Measurements from ENCODE around the gene RALGPS1. TPM values are rescaled to one million over a fixed set of nuclear protein-coding genes. Genes with fewer than 3 reads are reported as not detected.
A peak's percentile ranks its signal among the peaks of the same experiment; 100 is the strongest.

The RALGPS1 gene
- total and polyA plus RNA-seq, 3 experiments from 2014 or later = 1.6 to 3.2 (median 2.4) TPM

DNA sequence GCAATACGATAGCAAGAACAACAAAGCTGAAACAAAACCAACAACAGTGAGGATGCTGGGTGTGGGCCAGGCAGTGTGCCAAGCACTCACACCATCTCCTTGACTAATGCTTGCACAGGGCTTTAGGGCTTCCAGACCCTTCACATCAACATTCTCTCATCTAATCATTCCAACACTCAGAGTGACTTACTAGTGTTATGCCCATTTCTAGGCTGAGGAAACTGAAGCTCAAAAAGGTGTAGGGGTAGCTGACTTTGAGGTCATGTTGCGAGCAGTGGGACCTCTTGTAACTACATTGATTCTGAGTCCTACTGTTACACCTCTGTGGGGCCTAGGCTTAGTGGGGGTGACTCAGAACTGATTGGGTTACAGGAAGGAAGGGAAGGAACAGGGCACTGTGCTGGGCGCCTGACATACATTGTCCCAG, 198.2 kb downstream of the RALGPS1 start:
- ChIA-PET POLR2A (no interaction called here), CTCF (no interaction called here)
- no peak overlapping the region for H3K27ac ChIP-seq (ENCODE audit: low read depth, low read length)
- Mint-ChIP-seq H3K9me3 (no peaks in the 10 kb centered on the region), H3K4me1 (peaks cover 13 to 20% (median 17%) of the 10 kb centered on the region in 3 donors), H3K27me3 (peaks cover 3 to 6% of the 10 kb centered on the region in 2 donors), H3K27ac (no peak overlapping the region), H3K36me3 (peaks cover 0 to 3% (median 0%) of the 10 kb centered on the region in 3 donors), H3K4me3 (no peak overlapping the region)
- H3K4me1 ChIP-seq (ENCODE audit: insufficient read depth, low read length) = peaks cover 9% of the 10 kb centered on the region
- H3K36me3 ChIP-seq (ENCODE audit: insufficient read depth, low read length) = no peaks in the 10 kb centered on the region
- no peak overlapping the region for H3K4me3 ChIP-seq (ENCODE audit: low read length)
- H3K27me3 ChIP-seq (ENCODE audit: insufficient read depth, low read length, poor library complexity, severe bottlenecking) = no peaks in the 10 kb centered on the region
- DNase-seq = no peak
- H3K9me3 ChIP-seq (ENCODE audit: low read length) = no peaks in the 10 kb centered on the region

DNA sequence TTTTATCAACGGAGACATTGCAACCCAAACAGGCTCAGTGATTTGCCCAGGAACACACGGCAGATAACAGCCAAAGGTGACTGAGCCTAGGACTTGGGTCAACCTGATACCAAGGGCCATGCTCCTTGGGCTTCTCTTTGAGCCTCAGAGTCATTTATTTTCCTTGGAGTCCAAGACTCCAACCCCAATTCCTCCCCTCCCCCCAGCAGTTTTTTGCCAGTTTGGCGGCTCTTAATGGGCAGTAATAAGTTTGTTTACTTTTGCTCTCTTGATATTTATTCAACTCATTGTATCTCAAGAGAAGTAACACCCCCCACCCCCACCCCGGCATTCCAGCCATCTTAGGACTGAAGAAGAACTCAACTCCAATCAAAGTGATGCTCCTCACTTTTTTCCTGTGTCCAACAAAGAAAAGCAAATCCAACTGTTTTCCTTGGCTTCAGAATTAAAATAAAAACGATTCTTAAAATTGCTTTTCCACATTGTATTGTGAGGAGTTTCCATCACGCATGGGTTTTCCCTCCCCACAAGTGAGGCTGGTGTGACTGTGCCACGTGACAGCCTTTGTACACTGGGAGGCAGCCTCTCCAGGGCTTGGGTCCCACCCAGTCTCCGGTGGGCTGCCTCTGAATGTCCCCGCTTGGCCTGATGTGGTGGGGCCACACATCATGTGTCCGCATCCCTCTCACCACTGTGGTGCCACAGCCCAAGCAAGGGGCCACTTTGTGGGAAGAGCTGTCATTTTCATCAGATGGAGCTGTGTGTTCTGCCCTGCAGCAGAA, 198.8 kb downstream of the RALGPS1 start:
- H3K4me3 ChIP-seq (ENCODE audit: low read length) = no peak overlapping the region
- H3K27ac Mint-ChIP-seq = peak overlapping the region in 2 of 8 donors; percentile 36 to 62
- H3K27ac ChIP-seq (ENCODE audit: low read depth, low read length) = no peak overlapping the region
- no peaks in the 10 kb centered on the region for H3K9me3 Mint-ChIP-seq
- peaks cover 0 to 2% (median 0%) of the 10 kb centered on the region in 3 donors for H3K36me3 Mint-ChIP-seq
- POLR2A ChIA-PET = no interaction called here
- no peaks in the 10 kb centered on the region for H3K27me3 ChIP-seq (ENCODE audit: insufficient read depth, low read length, poor library complexity, severe bottlenecking)
- H3K4me3 Mint-ChIP-seq = no peak overlapping the region
- H3K4me1 ChIP-seq (ENCODE audit: insufficient read depth, low read length) = peaks cover 9% of the 10 kb centered on the region
- H3K27me3 Mint-ChIP-seq = peaks cover 3 to 6% of the 10 kb centered on the region in 2 donors
- peaks cover 13 to 20% (median 17%) of the 10 kb centered on the region in 3 donors for H3K4me1 Mint-ChIP-seq
- DNase-seq = no peak
- H3K36me3 ChIP-seq (ENCODE audit: insufficient read depth, low read length) = no peaks in the 10 kb centered on the region
- CTCF ChIA-PET = no interaction called here
- no peaks in the 10 kb centered on the region for H3K9me3 ChIP-seq (ENCODE audit: low read length)

DNA sequence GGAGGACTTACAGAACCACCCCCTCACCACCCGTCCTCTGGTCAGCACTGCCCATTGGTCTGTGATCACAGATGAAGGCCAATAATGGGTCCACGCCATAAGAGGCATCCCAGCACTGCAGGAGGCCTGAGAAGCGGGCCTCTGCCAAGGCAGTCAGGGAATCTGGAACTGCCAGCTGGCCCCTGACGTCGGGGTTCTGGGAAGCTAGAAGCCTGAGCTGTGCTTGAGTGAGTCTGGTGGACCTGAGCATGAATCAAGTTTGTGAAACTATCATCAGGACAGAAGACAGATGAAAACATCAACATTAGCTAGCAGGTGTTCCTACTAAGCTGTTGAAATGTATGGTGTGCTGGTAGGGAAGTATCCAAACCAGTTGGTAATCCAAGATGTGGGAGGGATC, 200.0 kb downstream of the RALGPS1 start:
- peaks cover 9% of the 10 kb centered on the region for H3K4me1 ChIP-seq (ENCODE audit: insufficient read depth, low read length)
- H3K27me3 ChIP-seq (ENCODE audit: insufficient read depth, low read length, poor library complexity, severe bottlenecking) = no peaks in the 10 kb centered on the region
- H3K27ac ChIP-seq (ENCODE audit: low read depth, low read length) = no peak overlapping the region
- Mint-ChIP-seq H3K4me1 (peaks cover 13 to 20% (median 17%) of the 10 kb centered on the region in 3 donors), H3K36me3 (peaks cover 0 to 7% (median 2%) of the 10 kb centered on the region in 3 donors), H3K9me3 (no peaks in the 10 kb centered on the region), H3K27ac (peak overlapping the region in 1 of 8 donors; percentile 24), H3K4me3 (no peak overlapping the region), H3K27me3 (peaks cover 4 to 12% of the 10 kb centered on the region in 2 donors)
- CTCF ChIA-PET = no interaction called here
- no peak overlapping the region for H3K4me3 ChIP-seq (ENCODE audit: low read length)
- H3K36me3 ChIP-seq (ENCODE audit: insufficient read depth, low read length) = no peaks in the 10 kb centered on the region
- no peaks in the 10 kb centered on the region for H3K9me3 ChIP-seq (ENCODE audit: low read length)
- POLR2A ChIA-PET = no interaction called here
- DNase-seq = no peak

DNA sequence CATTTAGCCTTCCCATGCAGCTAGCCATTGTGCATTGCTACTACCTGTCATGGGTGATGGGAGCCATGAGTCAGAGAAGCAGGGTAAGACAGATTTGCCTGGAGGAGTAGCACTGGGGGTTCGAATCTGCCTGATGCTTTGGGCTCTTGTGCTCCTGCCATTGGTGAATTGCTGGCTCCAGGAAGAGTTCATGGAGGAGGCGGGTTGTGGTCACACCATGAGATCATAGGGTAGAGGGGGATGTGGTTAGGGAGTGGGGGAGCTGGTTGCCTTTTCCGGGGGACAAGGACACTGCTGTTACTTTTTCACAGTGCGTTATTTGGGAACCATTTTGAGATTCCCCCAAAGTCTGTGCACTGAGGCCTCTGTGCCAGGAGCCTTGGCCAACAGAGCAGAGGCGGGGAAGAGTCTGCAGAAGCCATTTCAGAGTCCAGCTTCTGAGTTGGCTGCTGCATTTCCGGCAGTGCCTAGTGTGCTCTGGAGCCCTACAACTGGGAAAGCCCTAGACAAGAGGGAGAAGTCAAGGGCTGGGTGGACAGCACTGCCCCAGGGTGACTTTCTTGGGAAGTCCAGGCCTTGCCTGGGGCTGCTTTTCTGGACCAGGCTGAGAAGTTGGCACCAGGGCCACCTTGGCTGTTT, 201.6 kb downstream of the RALGPS1 start:
- Mint-ChIP-seq H3K9me3 (no peaks in the 10 kb centered on the region), H3K27me3 (peaks cover 8 to 24% of the 10 kb centered on the region in 2 donors), H3K4me3 (peak overlapping the region in 3 of 7 donors; percentile 52 to 68 (median 55)), H3K4me1 (peaks cover 13 to 20% (median 17%) of the 10 kb centered on the region in 3 donors), H3K36me3 (peaks cover 0 to 7% (median 2%) of the 10 kb centered on the region in 3 donors), H3K27ac (peak overlapping the region in 3 of 8 donors; percentile 19 to 58 (median 52))
- Histone ChIP-seq H3K36me3 (ENCODE audit: insufficient read depth, low read length) (no peaks in the 10 kb centered on the region), H3K9me3 (ENCODE audit: low read length) (no peaks in the 10 kb centered on the region), H3K27ac (ENCODE audit: low read depth, low read length) (no peak overlapping the region), H3K4me3 (ENCODE audit: low read length) (no peak overlapping the region), H3K27me3 (ENCODE audit: insufficient read depth, low read length, poor library complexity, severe bottlenecking) (no peaks in the 10 kb centered on the region), H3K4me1 (ENCODE audit: insufficient read depth, low read length) (peaks cover 9% of the 10 kb centered on the region)
- ChIA-PET POLR2A (interaction anchor here (0.6 kb wide), 1 partner anchor 1080 kb away, joined by 4 read pairs; no protein-coding TSS in a partner anchor), CTCF (interaction anchor here (0.9 kb wide), 1 partner anchor 84 kb away, joined by 3 read pairs; no protein-coding TSS in a partner anchor)
- DNase-seq = no peak

DNA sequence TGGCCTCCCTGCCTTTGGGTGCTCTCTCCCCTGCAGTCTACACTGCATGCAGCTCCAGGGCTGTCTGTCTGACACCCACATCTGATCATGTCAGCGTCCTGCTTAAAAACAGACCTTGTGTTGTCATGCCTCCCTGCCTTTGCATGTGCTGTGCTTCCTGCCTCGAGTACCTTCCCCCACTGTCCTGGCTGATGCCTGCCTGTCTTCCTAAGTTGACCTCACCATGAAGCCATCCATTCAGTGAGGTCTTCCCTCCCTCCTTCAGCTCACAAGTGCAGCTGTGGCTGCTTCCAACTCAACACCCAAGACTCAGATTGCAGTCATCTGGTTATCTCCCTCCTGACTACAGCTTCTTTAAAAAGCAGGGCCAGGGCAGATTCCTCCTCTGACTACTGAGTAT, 202.4 kb downstream of the RALGPS1 start:
- Mint-ChIP-seq H3K27me3 (peaks cover 14 to 31% of the 10 kb centered on the region in 2 donors), H3K4me3 (no peak overlapping the region), H3K36me3 (peaks cover 0 to 7% (median 2%) of the 10 kb centered on the region in 3 donors), H3K9me3 (no peaks in the 10 kb centered on the region), H3K4me1 (peaks cover 15 to 23% (median 17%) of the 10 kb centered on the region in 3 donors), H3K27ac (peak overlapping the region in 3 of 8 donors; percentile 19 to 41 (median 27))
- Histone ChIP-seq H3K4me3 (ENCODE audit: low read length) (no peak overlapping the region), H3K4me1 (ENCODE audit: insufficient read depth, low read length) (peaks cover 9% of the 10 kb centered on the region), H3K27ac (ENCODE audit: low read depth, low read length) (no peak overlapping the region), H3K9me3 (ENCODE audit: low read length) (no peaks in the 10 kb centered on the region), H3K36me3 (ENCODE audit: insufficient read depth, low read length) (no peaks in the 10 kb centered on the region), H3K27me3 (ENCODE audit: insufficient read depth, low read length, poor library complexity, severe bottlenecking) (peaks cover 5% of the 10 kb centered on the region)
- ChIA-PET CTCF (no interaction called here), POLR2A (no interaction called here)
- no peak for DNase-seq

DNA sequence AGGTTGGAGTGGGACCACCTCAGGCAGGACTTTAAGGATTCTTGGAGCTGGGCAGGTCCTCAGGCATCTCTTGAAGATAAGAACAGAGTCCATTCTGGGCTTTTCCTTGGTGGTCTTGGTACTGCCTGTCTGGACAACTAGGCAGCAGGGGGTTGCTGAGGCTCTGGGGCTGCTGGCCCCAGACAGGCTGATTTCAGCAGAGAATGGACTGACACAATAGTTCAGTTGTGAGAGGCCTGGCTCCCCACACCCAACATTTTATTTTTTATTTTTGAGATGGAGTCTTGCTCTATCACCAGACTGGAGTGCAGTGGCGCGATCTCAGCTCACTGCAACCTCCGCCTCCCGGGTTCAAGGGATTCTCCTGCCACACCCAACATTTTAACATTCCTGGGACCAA, 203.2 kb downstream of the RALGPS1 start:
- Mint-ChIP-seq H3K36me3 (peaks cover 0 to 7% (median 0%) of the 10 kb centered on the region in 3 donors), H3K27ac (no peak overlapping the region), H3K4me1 (peaks cover 15 to 29% (median 17%) of the 10 kb centered on the region in 3 donors), H3K9me3 (no peaks in the 10 kb centered on the region), H3K27me3 (peaks cover 15 to 35% of the 10 kb centered on the region in 2 donors), H3K4me3 (no peak overlapping the region)
- Histone ChIP-seq H3K9me3 (ENCODE audit: low read length) (no peaks in the 10 kb centered on the region), H3K27me3 (ENCODE audit: insufficient read depth, low read length, poor library complexity, severe bottlenecking) (peaks cover 9% of the 10 kb centered on the region), H3K4me1 (ENCODE audit: insufficient read depth, low read length) (peaks cover 9% of the 10 kb centered on the region), H3K36me3 (ENCODE audit: insufficient read depth, low read length) (no peaks in the 10 kb centered on the region), H3K4me3 (ENCODE audit: low read length) (no peak overlapping the region), H3K27ac (ENCODE audit: low read depth, low read length) (no peak overlapping the region)
- DNase-seq = no peak
- POLR2A ChIA-PET = no interaction called here
- CTCF ChIA-PET = no interaction called here

DNA sequence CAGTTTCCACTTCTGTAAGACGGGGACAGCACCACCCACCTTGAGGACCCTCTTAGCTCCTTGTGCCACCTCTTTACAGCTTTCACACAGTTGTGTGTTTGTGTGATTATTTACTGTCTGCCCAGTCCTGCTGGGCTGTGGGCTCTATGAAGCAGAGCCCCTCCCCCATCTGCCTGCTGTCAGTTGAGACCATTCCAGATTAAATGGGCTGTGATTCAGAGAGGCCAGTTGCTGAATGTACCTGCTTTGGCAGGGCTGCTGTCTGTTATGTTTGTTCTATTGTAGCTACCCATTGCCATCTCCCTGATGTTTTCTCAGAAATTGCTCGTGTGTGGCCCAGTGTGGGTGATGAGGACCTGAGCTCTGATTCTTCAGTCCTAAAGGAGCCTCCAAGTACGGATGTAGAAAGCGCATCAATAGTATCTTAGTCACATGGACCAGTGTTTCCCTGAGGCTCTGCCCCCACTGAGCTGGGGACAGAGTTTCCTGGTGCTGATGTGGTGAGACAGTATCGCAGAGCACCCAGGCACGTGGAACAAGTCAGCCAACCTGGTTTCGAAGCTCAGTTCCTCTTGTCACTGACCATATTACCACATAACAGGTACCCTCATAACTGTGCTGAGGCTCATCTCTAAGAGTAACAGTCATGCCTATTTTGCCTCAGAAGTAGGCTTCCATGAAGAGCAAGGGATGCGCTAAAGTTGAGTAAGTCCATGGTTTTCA, 204.2 kb downstream of the RALGPS1 start:
- POLR2A ChIA-PET = no interaction called here
- Mint-ChIP-seq H3K36me3 (peaks cover 0 to 7% (median 0%) of the 10 kb centered on the region in 3 donors), H3K27me3 (peaks cover 16 to 38% of the 10 kb centered on the region in 2 donors), H3K4me3 (no peak overlapping the region), H3K27ac (no peak overlapping the region), H3K4me1 (peaks cover 15 to 34% (median 17%) of the 10 kb centered on the region in 3 donors), H3K9me3 (no peaks in the 10 kb centered on the region)
- CTCF ChIA-PET = no interaction called here
- DNase-seq = no peak
- Histone ChIP-seq H3K27me3 (ENCODE audit: insufficient read depth, low read length, poor library complexity, severe bottlenecking) (peaks cover 9% of the 10 kb centered on the region), H3K4me3 (ENCODE audit: low read length) (no peak overlapping the region), H3K36me3 (ENCODE audit: insufficient read depth, low read length) (no peaks in the 10 kb centered on the region), H3K9me3 (ENCODE audit: low read length) (no peaks in the 10 kb centered on the region), H3K4me1 (ENCODE audit: insufficient read depth, low read length) (peaks cover 9% of the 10 kb centered on the region), H3K27ac (ENCODE audit: low read depth, low read length) (no peak overlapping the region)

All from CD8-positive, alpha-beta memory T cell (primary cell).